HG03469 (cell line): ENCODE data around the gene KDM2B.
"Not testable (repeated sequence)": the region's sequence is repeated elsewhere in the genome, so short reads cannot be mapped to it uniquely, and the experiment has no call there.

ENCODE experiments used
- ATAC-seq: cut with Tn5 transposase; IDR thresholded peaks from one replicate; pipeline ENCODE4 v1.9.1; 2021; ENCODE audit warnings: mild to moderate bottlenecking, moderate library complexity, moderate number of reproducible peaks; ENCODE audit not compliant: unreplicated experiment

The KDM2B gene

GRCh38 chr12:121507984-121508383 lies 72.8 kb downstream of the KDM2B start:
- no peak for ATAC-seq

GRCh38 chr12:121507245-121507644 lies 73.6 kb downstream of the KDM2B start:
- ATAC-seq: no peak

- ATAC-seq: no peak
Measured at GRCh38 chr12:121505513-121505912, 75.3 kb downstream of the KDM2B start.

GRCh38 chr12:121504505-121504904 lies 76.3 kb downstream of the KDM2B start:
- no peak for ATAC-seq

GRCh38 chr12:121503395-121503794 lies 77.4 kb downstream of the KDM2B start:
- no peak for ATAC-seq

GRCh38 chr12:121501946-121502345 lies 78.9 kb downstream of the KDM2B start:
- ATAC-seq: no peak

GRCh38 chr12:121499929-121500793 lies 80.7 kb downstream of the KDM2B start:
- no peak for ATAC-seq

- no peak for ATAC-seq
Measured at GRCh38 chr12:121495746-121496145, 85.1 kb downstream of the KDM2B start.

GRCh38 chr12:121494093-121494787 lies 86.6 kb downstream of the KDM2B start:
- no peak for ATAC-seq

- no peak for ATAC-seq
Measured at GRCh38 chr12:121490401-121491281, 90.2 kb downstream of the KDM2B start.

GRCh38 chr12:121489874-121490273 lies 90.9 kb downstream of the KDM2B start:
- ATAC-seq: no peak

- no peak for ATAC-seq
Measured at GRCh38 chr12:121484967-121485366, 95.9 kb downstream of the KDM2B start.

- not testable (repeated sequence) for ATAC-seq
Measured at GRCh38 chr12:121484564-121484963, 96.3 kb downstream of the KDM2B start.

GRCh38 chr12:121483949-121484348 lies 96.9 kb downstream of the KDM2B start:
- ATAC-seq: no peak

- no peak for ATAC-seq
Measured at GRCh38 chr12:121476477-121476876, 104.3 kb downstream of the KDM2B start.

GRCh38 chr12:121475279-121475678 lies 105.5 kb downstream of the KDM2B start:
- ATAC-seq: no peak

GRCh38 chr12:121472150-121472905 lies 108.5 kb downstream of the KDM2B start:
- ATAC-seq: no peak

- no peak for ATAC-seq
Measured at GRCh38 chr12:121470751-121471150, 110.1 kb downstream of the KDM2B start.

- no peak for ATAC-seq
Measured at GRCh38 chr12:121468499-121468801, 112.4 kb downstream of the KDM2B start.

- ATAC-seq: no peak
Measured at GRCh38 chr12:121467638-121468498, 113.0 kb downstream of the KDM2B start.
